ENCODE measurements around the gene ZNF605. TPM values are rescaled to one million over a fixed set of nuclear protein-coding genes. Genes with fewer than 3 reads are reported as not detected.

ZNF605 gene
- total RNA-seq, 1 donor from 2014 or later: 15.4 TPM

- Mint-ChIP-seq H3K27me3 (no peaks in the 10 kb centered on the region), H3K4me3 (no peak overlapping the region), H3K4me1 (no peaks in the 10 kb centered on the region), H3K9me3 (peaks cover 49% of the 10 kb centered on the region), H3K36me3 (ENCODE audit: low read depth) (peaks cover 73% of the 10 kb centered on the region), H3K27ac (no peak overlapping the region)
- DNase-seq: no peak
- ATAC-seq (ENCODE audit: low read depth): no peak
- intact Hi-C loops (cut with micrococcal nuclease): no loop called here
- no peak for TF ChIP-seq CTCF (IDR thresholded peaks at IDR 0.05)
- ChIA-PET CTCF (no interaction called here), POLR2A (interaction anchor here (0.6 kb wide), 1 partner anchor 25 kb away, joined by 6 read pairs; no protein-coding TSS in a partner anchor)
These were observed 30.3 kb downstream of the ZNF605 start for GRCh38 chr12:132925597-132926414.

- H3K4me3 Mint-ChIP-seq: no peak overlapping the region
- H3K36me3 Mint-ChIP-seq (ENCODE audit: low read depth): peaks cover 63% of the 10 kb centered on the region
- H3K9me3 Mint-ChIP-seq: peaks cover 46% of the 10 kb centered on the region
- intact Hi-C loops (cut with micrococcal nuclease): no loop called here
- no peak overlapping the region for H3K27ac Mint-ChIP-seq
- ChIA-PET POLR2A (no interaction called here), CTCF (no interaction called here)
- DNase-seq: no peak
- no peaks in the 10 kb centered on the region for H3K27me3 Mint-ChIP-seq
- H3K4me1 Mint-ChIP-seq: no peaks in the 10 kb centered on the region
- TF ChIP-seq CTCF (IDR thresholded peaks at IDR 0.05): no peak
- ATAC-seq (ENCODE audit: low read depth): no peak
These were observed 31.8 kb downstream of the ZNF605 start for GRCh38 chr12:132924356-132924755.

DNA sequence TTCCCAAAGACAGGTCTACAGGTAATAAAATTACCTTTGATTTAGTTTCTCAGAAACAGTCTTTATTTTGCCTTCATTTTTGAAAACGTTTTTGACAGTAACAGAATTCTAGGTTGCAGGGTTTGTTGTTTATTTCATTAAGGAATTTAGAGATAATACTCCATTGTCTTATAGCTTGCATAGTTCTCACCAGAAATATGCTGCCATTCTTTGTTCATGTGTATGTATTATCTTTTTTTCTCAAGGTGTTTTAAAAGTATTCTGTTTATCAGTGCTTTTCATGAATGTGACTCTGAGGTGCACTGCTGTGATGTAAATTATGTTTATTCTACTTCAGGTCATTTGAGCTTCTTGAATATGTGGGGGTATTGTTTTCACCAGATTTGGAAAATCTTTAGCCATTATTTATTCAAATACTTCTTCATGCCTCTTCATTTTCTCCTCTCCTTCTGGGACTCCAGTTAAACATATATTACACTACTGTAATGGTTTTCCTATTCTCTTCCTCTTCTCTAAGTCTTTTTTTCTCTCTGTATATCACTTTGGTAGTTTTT lies 32.7 kb downstream of the ZNF605 start:
- Mint-ChIP-seq H3K36me3 (ENCODE audit: low read depth) (peaks cover 59% of the 10 kb centered on the region), H3K4me3 (no peak overlapping the region), H3K9me3 (peaks cover 43% of the 10 kb centered on the region), H3K27ac (no peak overlapping the region), H3K27me3 (no peaks in the 10 kb centered on the region), H3K4me1 (no peaks in the 10 kb centered on the region)
- ATAC-seq (ENCODE audit: low read depth) (no peak), DNase-seq (no peak)
- POLR2A ChIA-PET: no interaction called here
- intact Hi-C loops (cut with micrococcal nuclease): no loop called here
- CTCF ChIA-PET: no interaction called here
- no peak for TF ChIP-seq CTCF (IDR thresholded peaks at IDR 0.05)

- intact Hi-C loops (cut with micrococcal nuclease): no loop called here
- Mint-ChIP-seq H3K9me3 (peaks cover 48% of the 10 kb centered on the region), H3K4me3 (no peak overlapping the region), H3K27ac (no peak overlapping the region), H3K27me3 (no peaks in the 10 kb centered on the region), H3K4me1 (no peaks in the 10 kb centered on the region), H3K36me3 (ENCODE audit: low read depth) (peaks cover 61% of the 10 kb centered on the region)
- POLR2A ChIA-PET: interaction anchor here (0.6 kb wide), 1 partner anchor 34 kb away, joined by 8 read pairs; no protein-coding TSS in a partner anchor
- ATAC-seq (ENCODE audit: low read depth) (no peak), DNase-seq (no peak)
- TF ChIP-seq CTCF (IDR thresholded peaks at IDR 0.05): no peak
- CTCF ChIA-PET: no interaction called here
These were observed 33.4 kb downstream of the ZNF605 start for GRCh38 chr12:132922676-132923075.

DNA sequence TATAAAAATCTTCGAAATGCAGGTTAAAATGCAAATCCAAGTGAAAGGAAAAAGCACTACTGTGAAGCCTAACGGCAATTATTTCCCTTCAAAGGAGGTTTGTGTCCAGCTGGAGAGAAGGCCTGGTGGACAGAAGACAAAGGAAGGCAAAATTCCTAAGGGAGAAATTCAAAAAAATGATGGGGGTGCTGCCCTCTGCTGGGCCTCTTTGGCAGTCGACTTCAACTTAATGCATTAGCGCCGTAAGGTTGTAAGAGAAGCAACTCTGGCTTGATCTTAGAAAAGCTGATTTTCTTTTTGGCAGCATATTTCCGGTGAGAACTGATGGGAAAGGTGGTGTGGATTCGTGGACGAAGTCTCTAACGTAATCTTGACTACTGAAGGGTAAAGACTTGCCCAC lies 34.4 kb downstream of the ZNF605 start:
- no peak for TF ChIP-seq CTCF (IDR thresholded peaks at IDR 0.05)
- no peaks in the 10 kb centered on the region for H3K27me3 Mint-ChIP-seq
- DNase-seq: no peak
- no peak overlapping the region for H3K4me3 Mint-ChIP-seq
- intact Hi-C loops (cut with micrococcal nuclease): no loop called here
- H3K9me3 Mint-ChIP-seq: peaks cover 47% of the 10 kb centered on the region
- peaks cover 58% of the 10 kb centered on the region for H3K36me3 Mint-ChIP-seq (ENCODE audit: low read depth)
- H3K27ac Mint-ChIP-seq: no peak overlapping the region
- POLR2A ChIA-PET: no interaction called here
- no peak for ATAC-seq (ENCODE audit: low read depth)
- CTCF ChIA-PET: no interaction called here
- H3K4me1 Mint-ChIP-seq: no peaks in the 10 kb centered on the region
